Fibroblast of lung (primary cell): ENCODE measurements around the gene TMPRSS3. TPM values are rescaled to one million over a fixed set of nuclear protein-coding genes. Genes with fewer than 3 reads are reported as not detected.

ENCODE experiments used
- DNase-seq, 2 donors: peaks; one replicate each; pipeline versions ENCODE4 v3.0.0 to v3.0.0-alpha.2; 2010; ENCODE audit warnings: low read depth in 2 of 2
- H2AFZ ChIP-seq: 2 replicates; pipeline ENCODE4 v1.5.1; 2012; ENCODE audit warnings: low read length, control low read depth, inconsistent platforms
- H3K27ac ChIP-seq: 2 replicates; pipeline ENCODE4 v1.5.1; 2011; ENCODE audit warnings: low read length, control low read depth; ENCODE audit not compliant: insufficient read depth
- H3K27me3 ChIP-seq: 2 replicates; pipeline ENCODE4 v1.5.1; 2011; ENCODE audit warnings: mild to moderate bottlenecking, low read length; ENCODE audit not compliant: control insufficient read depth, insufficient read depth
- H3K36me3 ChIP-seq: 2 replicates; pipeline ENCODE4 v1.5.1; 2011; ENCODE audit warnings: low read length; ENCODE audit not compliant: control insufficient read depth, insufficient read depth
- H3K4me1 ChIP-seq: 2 replicates; pipeline ENCODE4 v1.5.1; 2011; ENCODE audit warnings: low read length; ENCODE audit not compliant: control insufficient read depth, insufficient read depth; ENCODE audit errors: extremely low read depth
- H3K4me2 ChIP-seq: 2 replicates; pipeline ENCODE4 v1.5.1; 2011; ENCODE audit warnings: low read length, control low read depth; ENCODE audit not compliant: insufficient read depth; ENCODE audit errors: extremely low read depth
- H3K4me3 ChIP-seq, 4 experiments: fragments of 200-600 bp in 1 of 4; sonication (generic) in 1 of 4; replicated peaks in 1 of 4; 2 replicates each; pipeline ENCODE4 v1.5.1; 2011 to 2016; ENCODE audit warnings: low read length in 4 of 4, low read depth in 3 of 4, mild to moderate bottlenecking in 3 of 4, control low read depth in 2 of 4, inconsistent platforms in 1 of 4, mixed read lengths in 1 of 4; ENCODE audit not compliant: insufficient read depth in 1 of 4; ENCODE audit errors: control extremely low read depth in 1 of 4
- H3K79me2 ChIP-seq: 2 replicates; pipeline ENCODE4 v1.5.1; 2012; ENCODE audit warnings: mild to moderate bottlenecking, low read length, inconsistent platforms; ENCODE audit not compliant: control insufficient read depth, insufficient read depth
- H3K9ac ChIP-seq: 2 replicates; pipeline ENCODE4 v1.5.1; 2011; ENCODE audit warnings: mild to moderate bottlenecking, low read length, control low read depth; ENCODE audit not compliant: insufficient read depth
- H3K9me3 ChIP-seq: 2 replicates; pipeline ENCODE4 v1.5.1; 2012; ENCODE audit warnings: low read depth, low read length; ENCODE audit not compliant: control insufficient read depth, insufficient read depth
- H4K20me1 ChIP-seq: 2 replicates; pipeline ENCODE4 v1.5.1; 2011; ENCODE audit warnings: low read length; ENCODE audit not compliant: control insufficient read depth, insufficient read depth; ENCODE audit errors: extremely low read depth
- CTCF ChIP-seq, 2 donors: IDR thresholded peaks in 1 of 2; conservative IDR thresholded peaks in 1 of 2; 1 replicate in 1 of 2; 2 replicates in 1 of 2; pipeline ENCODE4 v1.5.1; 2011 to 2012; ENCODE audit warnings: low read length in 2 of 2, control low read depth in 1 of 2, inconsistent platforms in 1 of 2, low read depth in 1 of 2, mild to moderate bottlenecking in 1 of 2
- EZH2 ChIP-seq: IDR thresholded peaks from 2 replicates; pipeline ENCODE4 v1.5.1; 2012; ENCODE audit warnings: low read length, control low read depth, mild to moderate bottlenecking; ENCODE audit errors: missing control alignments
- polyA plus RNA-seq, 2 donors: library from polyadenylated mRNA; depleted of rRNA in 1 of 2; stranded (reverse) in 1 of 2; unstranded in 1 of 2; fragments of >200 nt; gene quantifications; 2 replicates each; pipeline ENCODE4 v1.2.1, GENCODE V29; 2011 to 2012; ENCODE audit warnings: missing spikeins in 1 of 2
- total RNA-seq: library from RNA; depleted of rRNA; stranded (reverse); fragments of >200 nt; gene quantifications from 2 replicates; pipeline ENCODE4 v1.2.1, GENCODE V29; 2014

The TMPRSS3 gene
- total and polyA plus RNA-seq, 2 donors (not counting 1 experiment from before 2014, with no cell fraction given), result not detected

DNA sequence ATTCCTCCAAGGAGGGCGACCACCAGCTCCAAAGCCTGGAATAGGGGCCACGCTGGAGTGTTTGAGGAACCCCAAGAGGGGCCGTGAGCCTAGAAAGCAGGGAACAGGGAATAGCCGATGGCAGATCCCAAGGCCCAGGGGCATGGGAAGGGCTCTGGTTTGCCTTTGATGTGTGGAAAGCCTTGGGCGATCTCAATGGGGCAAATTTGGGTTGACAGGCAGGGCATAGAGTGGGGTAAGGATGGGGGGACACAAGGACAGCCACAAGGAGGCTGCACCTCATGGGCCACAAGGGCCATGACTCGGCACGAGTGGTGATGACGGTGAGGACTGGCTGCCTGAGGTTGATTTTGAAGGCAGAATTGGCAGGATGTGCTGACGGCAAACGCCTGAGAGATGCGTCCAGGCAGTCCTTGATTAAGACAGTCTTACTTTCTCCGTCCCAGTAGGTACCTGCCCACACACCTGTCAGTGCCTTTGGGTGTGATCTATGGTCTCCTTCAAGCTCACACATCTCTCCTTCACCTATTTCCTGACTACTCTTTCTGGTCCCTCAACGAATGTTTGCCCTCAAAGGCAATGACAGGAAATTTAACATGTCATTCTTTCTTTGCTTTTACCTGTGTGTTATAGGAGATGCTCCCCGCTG is 2.0 kb upstream of the TMPRSS3 start:
- TF ChIP-seq CTCF (conservative IDR thresholded peaks at IDR 0.05 in 1 of 2, IDR thresholded peaks at IDR 0.05 in 1 of 2; ENCODE audit: low read depth in 1 of 2, low read length in 2 of 2), result no peak
- no peak for TF ChIP-seq EZH2

GRCh38 chr21:42396799-42397745 is 1.2 kb upstream of the TMPRSS3 start:
- Histone ChIP-seq H2AFZ (no peak overlapping the region), H3K4me3 (no peak overlapping the region), H3K27ac (no peak overlapping the region), H3K36me3 (no peaks in the 10 kb centered on the region), H4K20me1 (no peaks in the 10 kb centered on the region), H3K27me3 (no peaks in the 10 kb centered on the region), H3K9me3 (no peaks in the 10 kb centered on the region), H3K4me1 (no peaks in the 10 kb centered on the region), H3K9ac (no peak overlapping the region), H3K4me2 (no peak overlapping the region), H3K79me2 (no peaks in the 10 kb centered on the region)
- no peak for DNase-seq
- TF ChIP-seq EZH2, result no peak

More for the DNA sequence above, 2.0 kb upstream of the TMPRSS3 start:
- DNase-seq, result no peak
- Histone ChIP-seq H3K4me3 (no peak overlapping the region), H3K9me3 (no peaks in the 10 kb centered on the region), H3K27me3 (no peaks in the 10 kb centered on the region), H3K27ac (no peak overlapping the region), H3K9ac (no peak overlapping the region), H3K4me1 (no peaks in the 10 kb centered on the region), H3K36me3 (no peaks in the 10 kb centered on the region), H3K79me2 (no peaks in the 10 kb centered on the region), H2AFZ (no peak overlapping the region), H3K4me2 (no peak overlapping the region), H4K20me1 (no peaks in the 10 kb centered on the region)

- no peaks in the 10 kb centered on the region for H3K79me2 ChIP-seq
- no peak overlapping the region for H3K9ac ChIP-seq
- H3K4me3 ChIP-seq, result no peak overlapping the region
- H3K4me2 ChIP-seq, result no peak overlapping the region
- TF ChIP-seq EZH2 (no peak), CTCF (conservative IDR thresholded peaks at IDR 0.05 in 1 of 2, IDR thresholded peaks at IDR 0.05 in 1 of 2; ENCODE audit: low read depth in 1 of 2, low read length in 2 of 2) (no peak)
- H3K4me1 ChIP-seq, result no peaks in the 10 kb centered on the region
- DNase-seq, result no peak
- no peaks in the 10 kb centered on the region for H3K36me3 ChIP-seq
- no peak overlapping the region for H2AFZ ChIP-seq
- H4K20me1 ChIP-seq, result no peaks in the 10 kb centered on the region
- no peaks in the 10 kb centered on the region for H3K9me3 ChIP-seq
- no peaks in the 10 kb centered on the region for H3K27me3 ChIP-seq
- no peak overlapping the region for H3K27ac ChIP-seq
These were observed 550 bp downstream of the TMPRSS3 start for GRCh38 chr21:42395302-42395701.
